ENCODE data around the gene PDGFC. TPM values are rescaled to one million over a fixed set of nuclear protein-coding genes. Genes with fewer than 3 reads are reported as not detected.
"Not testable (repeated sequence)": the region's sequence is repeated elsewhere in the genome, so short reads cannot be mapped to it uniquely, and the experiment has no call there.

The PDGFC gene
- polyA plus RNA-seq, 3 donors from 2014 or later, result 0.09 TPM; not detected in 1

- no peak overlapping the region for H3K4me3 Mint-ChIP-seq
- H3K36me3 Mint-ChIP-seq, result no peaks in the 10 kb centered on the region
- H3K27me3 Mint-ChIP-seq (ENCODE audit: low read depth in 3 of 3), result no peaks in the 10 kb centered on the region
- no peak for DNase-seq
- H3K27ac Mint-ChIP-seq, result no peak overlapping the region
- H3K4me1 Mint-ChIP-seq, result no peaks in the 10 kb centered on the region
- H3K9me3 Mint-ChIP-seq, result peaks cover 0 to 48% (median 7%) of the 10 kb centered on the region in 6 donors
These were observed 77.4 kb downstream of the PDGFC start for GRCh38 chr4:156894234-156894633.

- no peaks in the 10 kb centered on the region for H3K27me3 Mint-ChIP-seq (ENCODE audit: low read depth in 3 of 3)
- no peaks in the 10 kb centered on the region for H3K36me3 Mint-ChIP-seq
These were observed 78.8 kb downstream of the PDGFC start for GRCh38 chr4:156892805-156893204.

GRCh38 chr4:156889616-156890594, 81.7 kb downstream of the PDGFC start:
- H3K27ac Mint-ChIP-seq, result no peak overlapping the region
- peaks cover 0 to 2% (median 0%) of the 10 kb centered on the region in 3 donors for H3K27me3 Mint-ChIP-seq (ENCODE audit: low read depth in 3 of 3)
- H3K4me1 Mint-ChIP-seq, result no peaks in the 10 kb centered on the region
- peaks cover 3 to 37% (median 9%) of the 10 kb centered on the region in 6 donors for H3K9me3 Mint-ChIP-seq
- no peaks in the 10 kb centered on the region for H3K36me3 Mint-ChIP-seq
- no peak for DNase-seq
- H3K4me3 Mint-ChIP-seq, result no peak overlapping the region

More at GRCh38 chr4:156892805-156893204, 78.8 kb downstream of the PDGFC start:
- Mint-ChIP-seq H3K27ac (no peak overlapping the region), H3K4me1 (no peaks in the 10 kb centered on the region), H3K4me3 (no peak overlapping the region), H3K9me3 (peaks cover 2 to 46% (median 7%) of the 10 kb centered on the region in 6 donors)
- no peak for DNase-seq

GRCh38 chr4:156888762-156889161, 82.8 kb downstream of the PDGFC start:
- no peak overlapping the region for H3K27ac Mint-ChIP-seq
- H3K27me3 Mint-ChIP-seq (ENCODE audit: low read depth in 3 of 3), result peaks cover 0 to 2% (median 0%) of the 10 kb centered on the region in 3 donors
- no peaks in the 10 kb centered on the region for H3K36me3 Mint-ChIP-seq
- DNase-seq, result no peak
- H3K4me1 Mint-ChIP-seq, result no peaks in the 10 kb centered on the region
- peaks cover 3 to 36% (median 9%) of the 10 kb centered on the region in 6 donors for H3K9me3 Mint-ChIP-seq
- H3K4me3 Mint-ChIP-seq, result no peak overlapping the region

- Mint-ChIP-seq H3K9me3 (peaks cover 3 to 43% (median 10%) of the 10 kb centered on the region in 6 donors), H3K27ac (no peak overlapping the region), H3K27me3 (ENCODE audit: low read depth in 3 of 3) (peaks cover 0 to 2% (median 0%) of the 10 kb centered on the region in 3 donors), H3K36me3 (peaks cover 0 to 3% (median 0%) of the 10 kb centered on the region in 3 donors), H3K4me3 (no peak overlapping the region), H3K4me1 (no peaks in the 10 kb centered on the region)
- DNase-seq, result no peak
These were observed 85.1 kb downstream of the PDGFC start for GRCh38 chr4:156886481-156886880.

GRCh38 chr4:156885374-156885773, 86.2 kb downstream of the PDGFC start:
- H3K27me3 Mint-ChIP-seq (ENCODE audit: low read depth in 3 of 3), result peaks cover 0 to 2% (median 0%) of the 10 kb centered on the region in 3 donors
- H3K4me1 Mint-ChIP-seq, result no peaks in the 10 kb centered on the region
- peaks cover 3 to 44% (median 12%) of the 10 kb centered on the region in 6 donors for H3K9me3 Mint-ChIP-seq
- no peak for DNase-seq
- H3K27ac Mint-ChIP-seq, result no peak overlapping the region
- H3K36me3 Mint-ChIP-seq, result peaks cover 0 to 3% (median 0%) of the 10 kb centered on the region in 3 donors
- no peak overlapping the region for H3K4me3 Mint-ChIP-seq

GRCh38 chr4:156884183-156884582, 87.4 kb downstream of the PDGFC start:
- no peaks in the 10 kb centered on the region for H3K4me1 Mint-ChIP-seq
- no peak overlapping the region for H3K4me3 Mint-ChIP-seq

GRCh38 chr4:156875704-156876103, 95.9 kb downstream of the PDGFC start:
- H3K27ac Mint-ChIP-seq, result no peak overlapping the region
- H3K4me3 Mint-ChIP-seq, result no peak overlapping the region
- no peaks in the 10 kb centered on the region for H3K36me3 Mint-ChIP-seq
- no peaks in the 10 kb centered on the region for H3K4me1 Mint-ChIP-seq
- DNase-seq, result no peak
- H3K27me3 Mint-ChIP-seq (ENCODE audit: low read depth in 3 of 3), result peaks cover 0 to 1% (median 0%) of the 10 kb centered on the region in 3 donors
- peaks cover 2 to 25% (median 11%) of the 10 kb centered on the region in 6 donors for H3K9me3 Mint-ChIP-seq

More at GRCh38 chr4:156884183-156884582, 87.4 kb downstream of the PDGFC start:
- H3K36me3 Mint-ChIP-seq, result peaks cover 0 to 3% (median 0%) of the 10 kb centered on the region in 3 donors
- H3K27ac Mint-ChIP-seq, result no peak overlapping the region
- DNase-seq, result no peak
- peaks cover 0 to 2% (median 0%) of the 10 kb centered on the region in 3 donors for H3K27me3 Mint-ChIP-seq (ENCODE audit: low read depth in 3 of 3)
- H3K9me3 Mint-ChIP-seq, result peaks cover 3 to 42% (median 11%) of the 10 kb centered on the region in 6 donors

GRCh38 chr4:156875055-156875454, 96.5 kb downstream of the PDGFC start:
- peaks cover 0 to 1% (median 0%) of the 10 kb centered on the region in 3 donors for H3K27me3 Mint-ChIP-seq (ENCODE audit: low read depth in 3 of 3)

GRCh38 chr4:156873799-156874198, 97.8 kb downstream of the PDGFC start:
- Mint-ChIP-seq H3K27me3 (ENCODE audit: low read depth in 3 of 3) (peaks cover 0 to 1% (median 0%) of the 10 kb centered on the region in 3 donors), H3K9me3 (peaks cover 4 to 19% (median 10%) of the 10 kb centered on the region in 6 donors), H3K4me3 (no peak overlapping the region), H3K27ac (no peak overlapping the region), H3K36me3 (no peaks in the 10 kb centered on the region), H3K4me1 (no peaks in the 10 kb centered on the region)
- DNase-seq, result no peak

More at GRCh38 chr4:156875055-156875454, 96.5 kb downstream of the PDGFC start:
- Mint-ChIP-seq H3K4me3 (no peak overlapping the region), H3K36me3 (no peaks in the 10 kb centered on the region), H3K4me1 (no peaks in the 10 kb centered on the region), H3K9me3 (peaks cover 2 to 21% (median 12%) of the 10 kb centered on the region in 6 donors), H3K27ac (no peak overlapping the region)
- DNase-seq, result no peak

- no peaks in the 10 kb centered on the region for H3K4me1 Mint-ChIP-seq
- H3K9me3 Mint-ChIP-seq, result peaks cover 8 to 24% (median 10%) of the 10 kb centered on the region in 6 donors
- H3K4me3 Mint-ChIP-seq, result no peak overlapping the region
- H3K27ac Mint-ChIP-seq, result no peak overlapping the region
- DNase-seq, result no peak
- peaks cover 0 to 1% (median 0%) of the 10 kb centered on the region in 3 donors for H3K27me3 Mint-ChIP-seq (ENCODE audit: low read depth in 3 of 3)
- no peaks in the 10 kb centered on the region for H3K36me3 Mint-ChIP-seq
These were observed 100.7 kb downstream of the PDGFC start for GRCh38 chr4:156870861-156871260.

GRCh38 chr4:156870131-156870530, 101.5 kb downstream of the PDGFC start:
- Mint-ChIP-seq H3K4me1 (no peaks in the 10 kb centered on the region), H3K27ac (no peak overlapping the region), H3K36me3 (no peaks in the 10 kb centered on the region), H3K9me3 (peaks cover 8 to 24% (median 9%) of the 10 kb centered on the region in 6 donors), H3K27me3 (ENCODE audit: low read depth in 3 of 3) (peaks cover 0 to 3% (median 1%) of the 10 kb centered on the region in 3 donors), H3K4me3 (no peak overlapping the region)
- no peak for DNase-seq

- not testable (repeated sequence) for DNase-seq; H3K27me3 Mint-ChIP-seq (ENCODE audit: low read depth in 3 of 3); H3K4me3 Mint-ChIP-seq; H3K36me3 Mint-ChIP-seq; H3K27ac Mint-ChIP-seq; H3K4me1 Mint-ChIP-seq
- peaks cover 4 to 35% (median 10%) of the 10 kb centered on the region in 6 donors for H3K9me3 Mint-ChIP-seq
These were observed 105.5 kb downstream of the PDGFC start for GRCh38 chr4:156866088-156866487.

GRCh38 chr4:156865451-156865850, 106.1 kb downstream of the PDGFC start:
- H3K4me3 Mint-ChIP-seq, result no peak overlapping the region
- peaks cover 2 to 35% (median 10%) of the 10 kb centered on the region in 6 donors for H3K9me3 Mint-ChIP-seq
- no peak overlapping the region for H3K27ac Mint-ChIP-seq
- peaks cover 0 to 3% (median 0%) of the 10 kb centered on the region in 3 donors for H3K27me3 Mint-ChIP-seq (ENCODE audit: low read depth in 3 of 3)
- DNase-seq, result no peak
- no peaks in the 10 kb centered on the region for H3K4me1 Mint-ChIP-seq
- H3K36me3 Mint-ChIP-seq, result no peaks in the 10 kb centered on the region
